H9 (cell line): ENCODE results near the gene C8G. TPM values are rescaled to one million over a fixed set of nuclear protein-coding genes. Genes with fewer than 3 reads are reported as not detected.

Source experiments
- DNase-seq: peaks from one replicate; pipeline ENCODE4 v3.0.0-alpha.2; 2017
- H2AFZ ChIP-seq: one replicate; pipeline ENCODE4 v1.6.1; 2013; ENCODE audit warnings: mild to moderate bottlenecking, low read length, control low read depth, moderate library complexity
- H2AK5ac ChIP-seq: 2 replicates; pipeline ENCODE4 v1.6.1; 2013; ENCODE audit warnings: low read length, control low read depth, mixed read lengths; ENCODE audit not compliant: insufficient read length
- H2BK120ac ChIP-seq: one replicate; pipeline ENCODE4 v1.6.1; 2013; ENCODE audit warnings: low read depth, mild to moderate bottlenecking, low read length, control low read depth, inconsistent platforms; ENCODE audit not compliant: poor library complexity, severe bottlenecking
- H2BK12ac ChIP-seq: 2 replicates; pipeline ENCODE4 v1.6.1; 2013; ENCODE audit warnings: low read length, control low read depth, mixed read lengths, low read depth; ENCODE audit not compliant: insufficient read length
- H2BK15ac ChIP-seq: 2 replicates; pipeline ENCODE4 v1.6.1; 2013; ENCODE audit warnings: low read depth, low read length, control low read depth
- H2BK20ac ChIP-seq: one replicate; pipeline ENCODE4 v1.6.1; 2013; ENCODE audit warnings: low read depth, mild to moderate bottlenecking, low read length, control low read depth, inconsistent platforms; ENCODE audit not compliant: poor library complexity, severe bottlenecking
- H2BK5ac ChIP-seq: 2 replicates; pipeline ENCODE4 v1.6.1; 2013; ENCODE audit warnings: low read length, control low read depth, mixed read lengths; ENCODE audit not compliant: insufficient read length
- H3K14ac ChIP-seq: 2 replicates; pipeline ENCODE4 v1.6.1; 2013; ENCODE audit warnings: low read length, control low read depth; ENCODE audit not compliant: insufficient read depth
- H3K18ac ChIP-seq: 2 replicates; pipeline ENCODE4 v1.6.1; 2013; ENCODE audit warnings: low read depth, mild to moderate bottlenecking, mixed read lengths, low read length, control low read depth; ENCODE audit not compliant: insufficient read length
- H3K23ac ChIP-seq: 2 replicates; pipeline ENCODE4 v1.6.1; 2013; ENCODE audit warnings: low read length, control low read depth, mixed read lengths, low read depth; ENCODE audit not compliant: insufficient read length
- H3K23me2 ChIP-seq: 2 replicates; pipeline ENCODE4 v1.6.1; 2013; ENCODE audit warnings: low read depth, mild to moderate bottlenecking, mixed read lengths, low read length, control low read depth; ENCODE audit not compliant: insufficient read length, poor library complexity, severe bottlenecking
- H3K27ac ChIP-seq: 2 replicates; pipeline ENCODE4 v1.5.1; 2013; ENCODE audit warnings: low read length, control low read depth, mixed read lengths, low read depth; ENCODE audit not compliant: insufficient read length
- H3K27me3 ChIP-seq: 2 replicates; pipeline ENCODE4 v1.6.1; 2013; ENCODE audit warnings: low read length, control low read depth, inconsistent platforms; ENCODE audit not compliant: insufficient read depth
- H3K4ac ChIP-seq: 2 replicates; pipeline ENCODE4 v1.6.1; 2013; ENCODE audit warnings: low read depth, mild to moderate bottlenecking, control low read depth, inconsistent platforms, low read length, moderate library complexity
- H3K4me1 ChIP-seq: 2 replicates; pipeline ENCODE4 v1.6.1; 2013; ENCODE audit warnings: low read length, control low read depth, inconsistent platforms; ENCODE audit not compliant: insufficient read depth
- H3K4me2 ChIP-seq: 2 replicates; pipeline ENCODE4 v1.6.1; 2013; ENCODE audit warnings: low read length, control low read depth, mixed read lengths; ENCODE audit not compliant: insufficient read length, insufficient read depth
- H3K56ac ChIP-seq: 2 replicates; pipeline ENCODE4 v1.6.1; 2013; ENCODE audit warnings: low read depth, mild to moderate bottlenecking, mixed read lengths, low read length, control low read depth; ENCODE audit not compliant: insufficient read length
- H3K79me1 ChIP-seq: 2 replicates; pipeline ENCODE4 v1.6.1; 2013; ENCODE audit warnings: low read depth, mild to moderate bottlenecking, moderate library complexity, low read length, control low read depth, inconsistent platforms; ENCODE audit not compliant: insufficient read depth, poor library complexity, severe bottlenecking
- H3K79me2 ChIP-seq: 2 replicates; pipeline ENCODE4 v1.6.1; 2013; ENCODE audit warnings: low read length, control low read depth, inconsistent platforms; ENCODE audit not compliant: insufficient read depth
- H3K9ac ChIP-seq: 2 replicates; pipeline ENCODE4 v1.6.1; 2013; ENCODE audit warnings: low read length, control low read depth, mixed read lengths; ENCODE audit not compliant: insufficient read length; ENCODE audit errors: extremely low read depth
- H3K9me3 ChIP-seq: one replicate; pipeline ENCODE4 v1.6.1; 2013; ENCODE audit warnings: low read depth, low read length, inconsistent platforms; ENCODE audit not compliant: control insufficient read depth
- H3T11ph ChIP-seq: one replicate; pipeline ENCODE4 v1.6.1; 2013; ENCODE audit warnings: mild to moderate bottlenecking, low read length, control low read depth, inconsistent platforms
- H4K20me1 ChIP-seq: one replicate; pipeline ENCODE4 v1.6.1; 2013; ENCODE audit not compliant: control insufficient read depth, insufficient read length, insufficient read depth
- H4K5ac ChIP-seq: 2 replicates; pipeline ENCODE4 v1.6.1; 2013; ENCODE audit warnings: low read depth, mild to moderate bottlenecking, mixed read lengths, low read length, control low read depth; ENCODE audit not compliant: insufficient read length
- H4K8ac ChIP-seq: replicated peaks from 2 replicates; pipeline ENCODE4 v1.6.1; 2013; ENCODE audit warnings: low read length, control low read depth, mixed read lengths, low read depth; ENCODE audit not compliant: insufficient read length
- H4K91ac ChIP-seq: 2 replicates; pipeline ENCODE4 v1.6.1; 2013; ENCODE audit warnings: low read depth, mild to moderate bottlenecking, moderate library complexity, mixed read lengths, low read length, control low read depth; ENCODE audit not compliant: insufficient read length
- H3K27ac Mint-ChIP-seq, 3 experiments: 2 replicates in 2 of 3; 3 replicates in 1 of 3; pipeline ENCODE4 v1.8.0; 2020 to 2021; ENCODE audit warnings: mixed read lengths in 3 of 3, mild to moderate bottlenecking in 1 of 3, moderate library complexity in 1 of 3
- H3K27me3 Mint-ChIP-seq: 2 replicates; pipeline ENCODE4 v1.8.0; 2021; ENCODE audit warnings: low read depth, mild to moderate bottlenecking, moderate library complexity, mixed read lengths
- H3K36me3 Mint-ChIP-seq, 3 experiments: 2 replicates in 2 of 3; 3 replicates in 1 of 3; pipeline ENCODE4 v1.8.0; 2020 to 2021; ENCODE audit warnings: low read depth in 3 of 3, mixed read lengths in 3 of 3; ENCODE audit not compliant: insufficient read depth in 1 of 3
- H3K4me1 Mint-ChIP-seq, 2 experiments: 2 replicates each; pipeline ENCODE4 v1.8.0; 2020; ENCODE audit warnings: mixed read lengths in 2 of 2
- H3K4me3 Mint-ChIP-seq, 2 experiments: 2 replicates in 1 of 2; 3 replicates in 1 of 2; pipeline ENCODE4 v1.8.0; 2020 to 2021; ENCODE audit warnings: mild to moderate bottlenecking in 2 of 2, mixed read lengths in 2 of 2, moderate library complexity in 1 of 2
- H3K9me3 Mint-ChIP-seq, 2 experiments: 2 replicates in 1 of 2; 3 replicates in 1 of 2; pipeline ENCODE4 v1.8.0; 2020; ENCODE audit warnings: mild to moderate bottlenecking in 2 of 2, mixed read lengths in 2 of 2, moderate library complexity in 1 of 2
- CTCF ChIP-seq: fragments of 200-600 bp; sonication (generic); conservative IDR thresholded peaks from 3 replicates; pipeline ENCODE4 v1.8.0; 2021; ENCODE audit warnings: antibody characterized with exemption, mild to moderate bottlenecking
- WGBS: extraction: QIAGEN DNeasy Blood & Tissue Kit; methylation state at CpG from one replicate; pipeline ENCODE4 v1.1.7; 2013; ENCODE audit warnings: missing lambda C conversion rate, low lambda C conversion rate, mixed read lengths; ENCODE audit not compliant: insufficient read length; ENCODE audit errors: extremely low coverage; 5-methylcytosine and 5-hydroxymethylcytosine counted together
- total RNA-seq: library from RNA; stranded (reverse); gene quantifications from 2 replicates; pipeline ENCODE4 v1.2.1, GENCODE V29; 2021

The C8G gene
- total RNA-seq, 1 experiment from 2014 or later = 0.96 TPM

- H3K4me1 ChIP-seq = no peaks in the 10 kb centered on the region; the same call in 1 of the 2 replicates
- no peak overlapping the region for H3K4ac ChIP-seq
- H2BK120ac ChIP-seq = no peak overlapping the region
- no peak overlapping the region for H3K23ac ChIP-seq
- H3K14ac ChIP-seq = no peak overlapping the region
- H2BK15ac ChIP-seq = no peak overlapping the region
- H3K4me1 Mint-ChIP-seq = peaks cover 8 to 16% of the 10 kb centered on the region in 2 experiments
- H4K8ac ChIP-seq = no peak overlapping the region
- H2BK12ac ChIP-seq = no peak overlapping the region
- H3K27me3 ChIP-seq = no peaks in the 10 kb centered on the region
- no CpG with 5 or more reads among the region's 3 CpGs for WGBS
- H4K20me1 ChIP-seq = no peaks in the 10 kb centered on the region
- H3K4me2 ChIP-seq = no peak overlapping the region
- H4K91ac ChIP-seq = no peak overlapping the region
- no peak for DNase-seq
- no peak for TF ChIP-seq CTCF
- no peaks in the 10 kb centered on the region for H3K79me1 ChIP-seq
- H3T11ph ChIP-seq = no peak overlapping the region
- peaks cover 16 to 70% (median 37%) of the 10 kb centered on the region in 3 experiments for H3K36me3 Mint-ChIP-seq
- no peak overlapping the region; a peak in 1 of 7 replicates for H3K27ac Mint-ChIP-seq
- H2BK5ac ChIP-seq = no peak overlapping the region
- H3K4me3 Mint-ChIP-seq = no peak overlapping the region
- no peaks in the 10 kb centered on the region for H3K79me2 ChIP-seq
- H3K9ac ChIP-seq = no peak overlapping the region
- no peak overlapping the region for H3K56ac ChIP-seq
- no peaks in the 10 kb centered on the region for H3K9me3 ChIP-seq
- H2AFZ ChIP-seq = no peak overlapping the region
- H3K23me2 ChIP-seq = no peaks in the 10 kb centered on the region
- H4K5ac ChIP-seq = no peak overlapping the region
- no peak overlapping the region for H3K27ac ChIP-seq
- H3K18ac ChIP-seq = no peak overlapping the region
- H2BK20ac ChIP-seq = no peak overlapping the region
- H2AK5ac ChIP-seq = no peak overlapping the region
- no peaks in the 10 kb centered on the region for H3K9me3 Mint-ChIP-seq
- H3K27me3 Mint-ChIP-seq = peaks cover 3% of the 10 kb centered on the region; the same call in 1 of the 2 replicates
Measured at GRCh38 chr9:136935651-136936050, 9.4 kb upstream of the C8G start.
